GM12874 (cell line): ENCODE results near the gene ZNF774.

Experiments used
- TF ChIP-seq, protein P1 (sequence below): IDR thresholded peaks from 2 replicates; pipeline ENCODE4 v1.5.1; 2011; ENCODE audit warnings: low read depth, mild to moderate bottlenecking, control low read depth, low read length, moderate library complexity; ENCODE audit not compliant: insufficient read depth

Gene ZNF774

DNA sequence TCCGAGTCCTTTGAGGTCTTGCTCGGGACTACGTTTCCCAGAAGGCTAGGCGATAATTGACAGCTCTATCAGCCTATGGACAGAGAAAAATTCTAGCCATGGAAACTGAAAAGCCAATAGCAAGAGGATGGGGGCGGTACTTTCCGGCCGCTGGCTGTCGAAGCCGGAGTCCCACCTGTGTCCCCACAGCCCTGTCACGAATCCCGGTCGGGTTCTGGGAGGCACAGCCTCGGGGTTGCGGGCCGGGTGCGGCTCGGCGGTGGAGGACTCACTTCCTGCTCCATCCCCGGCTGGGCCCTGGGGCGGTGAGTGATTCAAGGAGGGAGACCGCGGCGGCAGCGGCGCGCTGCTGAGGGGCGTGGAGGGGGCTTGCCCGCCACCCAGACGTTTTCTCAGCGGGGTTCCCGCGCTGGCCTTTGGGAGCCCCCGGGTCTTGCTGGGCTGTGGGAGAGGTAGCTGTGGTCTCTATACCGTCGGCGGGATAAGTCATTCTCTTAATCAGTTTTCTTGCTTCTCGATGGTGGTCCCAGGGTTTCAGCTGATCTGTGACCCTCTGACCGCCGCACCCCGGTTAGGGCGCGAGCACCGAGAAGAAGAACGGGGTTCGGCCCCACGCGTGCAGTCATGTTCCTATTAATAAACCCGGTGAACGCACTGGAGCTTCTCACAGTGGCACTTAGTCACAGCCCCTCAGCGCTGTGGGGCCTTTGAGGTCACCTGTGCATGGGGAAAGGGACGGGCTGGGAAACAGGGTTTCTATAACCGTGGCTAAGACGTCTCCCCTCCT lies at the start of gene ZNF774:
TSS of gene ZNF774 (plus strand) at position 178 of the 787 bp plus-strand sequence. CDS start 2,377 bp downstream, outside the sequence.
- TF ChIP-seq, protein P1, sequence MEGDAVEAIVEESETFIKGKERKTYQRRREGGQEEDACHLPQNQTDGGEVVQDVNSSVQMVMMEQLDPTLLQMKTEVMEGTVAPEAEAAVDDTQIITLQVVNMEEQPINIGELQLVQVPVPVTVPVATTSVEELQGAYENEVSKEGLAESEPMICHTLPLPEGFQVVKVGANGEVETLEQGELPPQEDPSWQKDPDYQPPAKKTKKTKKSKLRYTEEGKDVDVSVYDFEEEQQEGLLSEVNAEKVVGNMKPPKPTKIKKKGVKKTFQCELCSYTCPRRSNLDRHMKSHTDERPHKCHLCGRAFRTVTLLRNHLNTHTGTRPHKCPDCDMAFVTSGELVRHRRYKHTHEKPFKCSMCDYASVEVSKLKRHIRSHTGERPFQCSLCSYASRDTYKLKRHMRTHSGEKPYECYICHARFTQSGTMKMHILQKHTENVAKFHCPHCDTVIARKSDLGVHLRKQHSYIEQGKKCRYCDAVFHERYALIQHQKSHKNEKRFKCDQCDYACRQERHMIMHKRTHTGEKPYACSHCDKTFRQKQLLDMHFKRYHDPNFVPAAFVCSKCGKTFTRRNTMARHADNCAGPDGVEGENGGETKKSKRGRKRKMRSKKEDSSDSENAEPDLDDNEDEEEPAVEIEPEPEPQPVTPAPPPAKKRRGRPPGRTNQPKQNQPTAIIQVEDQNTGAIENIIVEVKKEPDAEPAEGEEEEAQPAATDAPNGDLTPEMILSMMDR, result no peak

DNA sequence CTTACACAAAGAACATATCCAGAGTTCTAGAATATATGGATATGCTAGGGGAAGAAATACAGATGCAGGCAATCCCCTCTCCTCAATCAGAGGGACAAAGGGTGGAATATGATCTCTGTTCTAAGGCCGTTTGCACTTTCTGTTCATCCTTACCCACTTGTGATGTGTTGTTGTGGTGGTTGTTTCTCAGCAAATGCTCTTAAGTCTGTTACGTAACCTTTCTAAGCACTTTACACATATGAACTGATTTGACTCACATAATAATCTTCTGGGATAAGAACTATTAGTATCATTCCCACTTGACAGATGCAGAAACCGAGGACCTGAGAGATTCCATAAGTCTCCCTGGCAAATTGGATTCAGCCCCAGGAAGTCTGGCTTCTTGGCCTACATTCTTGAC lies 46.2 kb upstream of the ZNF774 start:
- TF ChIP-seq, protein P1, result no peak

DNA sequence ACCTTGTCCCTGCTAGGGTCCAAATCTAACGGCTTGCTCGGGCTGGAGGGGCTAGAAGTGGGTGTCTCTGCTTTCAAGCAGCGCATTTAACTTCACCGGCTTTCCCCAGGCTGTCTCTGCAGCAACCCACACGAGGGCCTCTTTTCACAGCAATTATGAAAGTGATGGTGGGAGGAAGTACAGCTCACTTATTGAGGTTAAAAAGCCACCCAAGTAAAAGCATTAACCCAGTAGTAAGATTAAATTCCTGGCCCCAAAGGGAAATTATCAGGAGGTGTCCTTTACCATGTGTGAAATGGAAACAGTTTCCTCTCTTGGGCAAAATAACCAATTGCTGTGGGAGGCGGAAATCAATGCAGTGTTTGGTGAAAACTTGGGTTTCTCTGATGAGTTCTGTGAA lies 45.5 kb upstream of the ZNF774 start:
- TF ChIP-seq, protein P1, result no peak

DNA sequence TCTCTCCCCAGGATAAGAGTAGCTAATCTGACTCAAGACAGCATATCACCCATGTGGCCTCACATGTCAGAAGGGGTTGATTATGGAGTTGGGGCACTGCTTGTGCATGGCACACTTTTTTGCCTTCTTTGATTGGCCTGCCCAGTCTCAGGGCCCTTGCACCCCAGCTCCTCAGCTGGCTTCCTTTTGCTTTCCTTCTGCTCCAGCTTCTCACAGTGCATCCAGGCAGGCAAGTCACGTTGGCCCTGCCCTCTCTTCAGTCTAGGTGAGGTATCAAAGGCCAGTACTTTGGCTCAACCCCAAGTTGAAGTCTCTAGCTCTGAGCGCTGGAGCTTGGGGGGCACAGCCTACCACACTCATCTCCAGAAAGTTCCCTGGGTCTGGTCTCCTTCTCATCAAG lies 44.4 kb upstream of the ZNF774 start:
- TF ChIP-seq, protein P1, result no peak

DNA sequence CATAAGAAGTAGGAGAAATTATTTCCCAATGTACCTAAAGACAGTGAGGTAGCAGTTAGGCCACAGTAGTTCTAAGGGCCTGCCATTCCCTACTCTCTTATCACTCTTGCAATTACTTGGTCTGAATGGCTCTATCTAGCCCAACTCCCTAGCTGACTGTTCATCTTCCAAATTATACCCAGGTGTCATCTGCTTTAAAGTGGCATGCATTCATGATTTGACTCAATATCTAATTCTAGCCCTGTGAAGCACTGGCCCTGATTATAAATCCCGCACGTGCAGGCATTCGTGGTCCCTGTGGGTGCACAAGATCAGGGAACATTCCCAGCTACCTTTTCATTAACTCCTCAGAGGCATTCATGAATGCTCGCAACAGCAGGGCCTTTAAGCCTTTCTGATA lies 43.1 kb upstream of the ZNF774 start:
- TF ChIP-seq, protein P1, result no peak

DNA sequence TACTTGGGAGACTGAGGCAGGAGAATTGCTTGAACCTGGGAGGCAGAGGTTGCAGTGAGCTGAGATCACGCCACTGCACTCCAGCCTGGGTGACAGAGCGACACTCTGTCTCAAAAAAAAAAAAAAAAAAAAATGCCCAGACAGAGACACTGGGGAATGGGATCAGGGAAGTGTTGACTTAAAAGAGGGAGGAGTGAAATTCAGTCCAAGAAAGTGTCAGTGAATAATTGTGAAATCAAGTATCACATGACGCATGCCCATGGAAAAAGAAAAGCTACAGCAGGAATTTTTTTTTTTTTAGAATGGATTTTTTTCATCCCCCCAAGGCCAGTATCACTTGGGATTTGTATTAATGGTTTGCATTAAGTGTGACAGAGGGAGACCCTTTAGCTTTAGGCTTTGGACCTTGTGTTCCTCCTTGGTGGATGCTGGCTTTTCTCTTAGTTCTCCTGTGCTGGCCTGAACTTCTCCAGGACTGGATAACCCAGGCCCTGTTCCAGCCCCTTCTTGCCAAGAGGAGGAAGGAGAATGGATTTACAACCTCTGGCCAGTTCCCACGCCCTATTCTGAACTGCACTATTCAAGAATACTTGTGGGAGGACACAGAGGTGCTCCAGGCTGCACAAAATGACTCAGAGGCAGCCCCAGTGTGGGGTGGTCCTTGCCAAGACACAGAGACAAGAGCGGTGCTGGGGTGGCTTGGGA lies 36.7 kb upstream of the ZNF774 start:
- TF ChIP-seq, protein P1, result no peak

DNA sequence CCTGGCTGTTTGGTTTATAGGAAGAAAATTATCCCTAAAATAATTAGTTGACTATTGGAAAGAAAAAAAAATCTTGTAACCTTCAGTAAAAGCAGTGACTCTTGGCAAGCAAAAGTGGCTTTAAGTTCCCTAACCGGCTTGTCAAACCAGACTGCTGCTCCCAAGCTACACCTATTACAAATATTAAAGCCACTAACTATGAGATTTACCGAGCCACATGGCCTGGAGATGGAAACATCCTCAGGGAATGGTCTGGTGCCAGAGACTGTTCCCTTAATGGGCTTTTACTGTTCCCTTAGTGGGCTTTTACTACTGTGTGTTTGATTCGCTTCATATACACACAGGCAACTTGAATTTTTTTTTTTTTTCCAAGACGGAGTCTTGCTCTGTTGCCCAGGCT lies 35.9 kb upstream of the ZNF774 start:
- TF ChIP-seq, protein P1, result no peak
